Activated CD4-positive, alpha-beta T cell treated with anti-CD3 and anti-CD28 coated beads, Interleukin-2, Interleukin-6, amounts not matched to agents 100 ng/mL and 50 ng/mL, durations not matched to agents 16 hours and 8 hours (primary cell): ENCODE results near the gene CRK.
A peak's percentile ranks its signal among the peaks of the same experiment; 100 is the strongest.
"Not testable (repeated sequence)": the region's sequence is repeated elsewhere in the genome, so short reads cannot be mapped to it uniquely, and the experiment has no call there.

Source experiments
- DNase-seq: peaks from one replicate; pipeline ENCODE4 v3.0.0-alpha.2; 2020

The CRK gene

GRCh38 chr17:1420163-1420562 is 35.9 kb downstream of the CRK start:
- no peak for DNase-seq

GRCh38 chr17:1418476-1418875 is 37.6 kb downstream of the CRK start:
- DNase-seq, result not testable (repeated sequence)

- no peak for DNase-seq
Observed at GRCh38 chr17:1416414-1416813, 39.6 kb downstream of the CRK start.

GRCh38 chr17:1414634-1415033 is 41.4 kb downstream of the CRK start:
- no peak for DNase-seq

- no peak for DNase-seq
Observed at GRCh38 chr17:1414001-1414574, 41.9 kb downstream of the CRK start.

- DNase-seq, result no peak
Observed at GRCh38 chr17:1413281-1413791, 42.7 kb downstream of the CRK start.

- no peak for DNase-seq
Observed at GRCh38 chr17:1412185-1413110, 43.6 kb downstream of the CRK start.

GRCh38 chr17:1402262-1402586 is 53.8 kb downstream of the CRK start:
- DNase-seq, result no peak

- peak; percentile 98 for DNase-seq
Observed at GRCh38 chr17:1399679-1400512, 56.1 kb downstream of the CRK start, which contains the start of gene YWHAE. TSS of gene YWHAE (minus strand) at chr17:1400222. CDS start at chr17:1400110, 112 bp downstream.

- DNase-seq, result peak; percentile 23
Observed at GRCh38 chr17:1398931-1399678, 56.9 kb downstream of the CRK start.

- no peak for DNase-seq
Observed at GRCh38 chr17:1398028-1398427, 58.0 kb downstream of the CRK start.

GRCh38 chr17:1395876-1396665 is 60.0 kb downstream of the CRK start:
- not testable (repeated sequence) for DNase-seq

- DNase-seq, result no peak
Observed at GRCh38 chr17:1391577-1391976, 64.5 kb downstream of the CRK start.

GRCh38 chr17:1390432-1391367 is 65.3 kb downstream of the CRK start:
- no peak for DNase-seq

GRCh38 chr17:1387490-1388227 is 68.4 kb downstream of the CRK start:
- not testable (repeated sequence) for DNase-seq

GRCh38 chr17:1386675-1387190 is 69.3 kb downstream of the CRK start:
- DNase-seq, result not testable (repeated sequence)

- DNase-seq, result no peak
Observed at GRCh38 chr17:1386265-1386664, 69.8 kb downstream of the CRK start.

- no peak for DNase-seq
Observed at GRCh38 chr17:1385861-1386260, 70.2 kb downstream of the CRK start.

GRCh38 chr17:1384905-1385435 is 71.1 kb downstream of the CRK start:
- no peak for DNase-seq
